ENCODE measurements around the gene BTBD9. TPM values are rescaled to one million over a fixed set of nuclear protein-coding genes. Genes with fewer than 3 reads are reported as not detected.
A peak's percentile ranks its signal among the peaks of the same experiment; 100 is the strongest.

Gene BTBD9
- total RNA-seq, 2 experiments from 2014 or later = 8.2 to 12.2 TPM

- ChIA-PET POLR2A (no interaction called here), CTCF (interaction anchor here (1.1 to 5.0 kb wide), 2 partner anchors 9 to 16 kb away, joined by 4 to 19 read pairs; no protein-coding TSS in a partner anchor)
- no peaks in the 10 kb centered on the region for H3K9me3 Mint-ChIP-seq (ENCODE audit: low read depth)
- H3K4me3 Mint-ChIP-seq = no peak overlapping the region
- DNase-seq (no peak), ATAC-seq (no peak)
- H3K36me3 Mint-ChIP-seq (ENCODE audit: low read depth) = peaks cover 19% of the 10 kb centered on the region
- H3K27me3 Mint-ChIP-seq = no peaks in the 10 kb centered on the region
- peaks cover 19% of the 10 kb centered on the region for H3K4me1 Mint-ChIP-seq
- intact Hi-C loops (cut with DNase I, micrococcal nuclease) = no loop called here
- no peak overlapping the region for H3K27ac Mint-ChIP-seq
Measured at GRCh38 chr6:38591439-38591838, 48.3 kb downstream of the BTBD9 start.

GRCh38 chr6:38589367-38589720, 50.4 kb downstream of the BTBD9 start:
- Mint-ChIP-seq H3K4me3 (no peak overlapping the region), H3K27me3 (no peaks in the 10 kb centered on the region), H3K9me3 (ENCODE audit: low read depth) (no peaks in the 10 kb centered on the region), H3K4me1 (peaks cover 23% of the 10 kb centered on the region), H3K36me3 (ENCODE audit: low read depth) (peaks cover 15% of the 10 kb centered on the region), H3K27ac (no peak overlapping the region)
- ChIA-PET CTCF (interaction anchor here (5.0 kb wide), 1 partner anchor 11 kb away, joined by 19 read pairs; no protein-coding TSS in a partner anchor), POLR2A (interaction anchor here (0.6 kb wide), 1 partner anchor 56 kb away, joined by 5 read pairs; no protein-coding TSS in a partner anchor)
- DNase-seq = no peak
- intact Hi-C loops (cut with DNase I, micrococcal nuclease) = loop anchor here in 1 of 2 experiments (2.0 kb wide), 1 partner anchor 17 kb away; no protein-coding TSS in a partner anchor
- no peak for ATAC-seq

DNA sequence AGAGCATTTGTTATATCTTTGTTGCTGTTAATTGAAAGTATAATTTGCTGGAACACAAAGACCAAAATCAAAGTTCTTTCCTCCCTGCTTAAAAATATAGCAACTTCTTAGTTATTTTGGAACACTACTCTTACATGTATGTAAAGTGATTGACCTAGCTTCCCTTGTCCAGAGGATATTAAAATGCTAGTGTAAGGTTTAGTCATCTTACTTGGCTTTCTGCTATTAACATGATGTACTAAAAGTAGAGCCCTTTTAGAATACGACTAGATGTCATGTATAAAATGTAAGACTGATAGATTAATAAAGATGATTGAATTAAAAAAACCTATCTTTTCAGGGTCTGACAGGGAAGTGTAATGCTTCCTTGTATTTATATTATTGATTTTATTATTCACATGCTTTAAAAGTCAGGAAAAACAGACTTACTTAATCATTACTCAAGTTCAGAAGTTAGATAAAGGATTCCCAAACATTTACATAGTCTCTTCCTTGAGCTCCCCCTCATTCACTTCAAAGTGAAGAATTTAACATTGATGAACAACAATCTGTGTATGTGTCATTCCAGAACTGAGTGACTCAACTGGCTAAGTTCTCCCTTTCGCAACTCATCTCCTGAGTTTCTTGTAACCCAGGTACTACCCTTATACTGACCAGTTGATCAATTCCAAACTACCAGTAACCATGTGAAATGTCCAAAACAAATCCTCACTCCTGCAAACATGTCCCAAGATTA, 50.9 kb downstream of the BTBD9 start:
- peaks cover 15% of the 10 kb centered on the region for H3K36me3 Mint-ChIP-seq (ENCODE audit: low read depth)
- no peak for DNase-seq
- peak; percentile 70 for ATAC-seq
- no peak overlapping the region for H3K27ac Mint-ChIP-seq
- peaks cover 22% of the 10 kb centered on the region for H3K4me1 Mint-ChIP-seq
- POLR2A ChIA-PET = interaction anchor here (0.6 kb wide), 1 partner anchor 55 kb away, joined by 5 read pairs; no protein-coding TSS in a partner anchor
- no peak overlapping the region for H3K4me3 Mint-ChIP-seq
- H3K9me3 Mint-ChIP-seq (ENCODE audit: low read depth) = no peaks in the 10 kb centered on the region
- intact Hi-C loops (cut with DNase I, micrococcal nuclease) = loop anchor here in 1 of 2 experiments (2.0 kb wide), 1 partner anchor 16 kb away; no protein-coding TSS in a partner anchor
- CTCF ChIA-PET = interaction anchor here (5.0 kb wide), 1 partner anchor 12 kb away, joined by 19 read pairs; no protein-coding TSS in a partner anchor
- no peaks in the 10 kb centered on the region for H3K27me3 Mint-ChIP-seq

GRCh38 chr6:38587766-38588362, 51.9 kb downstream of the BTBD9 start:
- CTCF ChIA-PET = interaction anchor here (5.0 kb wide), 1 partner anchor 13 kb away, joined by 19 read pairs; no protein-coding TSS in a partner anchor
- POLR2A ChIA-PET = no interaction called here
- H3K27me3 Mint-ChIP-seq = no peaks in the 10 kb centered on the region
- H3K9me3 Mint-ChIP-seq (ENCODE audit: low read depth) = no peaks in the 10 kb centered on the region
- H3K27ac Mint-ChIP-seq = no peak overlapping the region
- no peak overlapping the region for H3K4me3 Mint-ChIP-seq
- DNase-seq = no peak
- peaks cover 15% of the 10 kb centered on the region for H3K4me1 Mint-ChIP-seq
- peaks cover 11% of the 10 kb centered on the region for H3K36me3 Mint-ChIP-seq (ENCODE audit: low read depth)
- ATAC-seq = no peak
- intact Hi-C loops (cut with DNase I, micrococcal nuclease) = loop anchor here in 1 of 2 experiments (2.0 kb wide), 1 partner anchor 15 kb away; no protein-coding TSS in a partner anchor

DNA sequence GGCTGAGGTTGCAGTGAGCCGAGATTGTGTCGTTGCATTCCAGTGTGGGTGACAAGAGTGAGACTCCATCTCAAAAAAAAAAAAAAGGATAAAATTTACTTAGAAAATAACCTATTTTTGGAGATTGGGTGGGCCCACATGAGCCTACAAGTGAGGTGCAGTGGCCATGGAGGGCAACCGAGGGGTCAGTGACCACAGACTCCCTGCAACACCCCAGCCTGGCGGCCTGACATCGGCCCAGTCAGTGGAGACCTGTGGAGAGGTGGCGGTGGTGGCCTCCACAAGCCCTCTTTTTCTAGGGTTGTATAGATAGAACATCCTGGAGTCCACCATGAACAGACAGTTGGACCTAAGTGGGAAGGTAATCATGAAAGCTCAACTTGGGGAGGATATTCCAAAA, 52.7 kb downstream of the BTBD9 start:
- Mint-ChIP-seq H3K27ac (no peak overlapping the region), H3K27me3 (no peaks in the 10 kb centered on the region), H3K36me3 (ENCODE audit: low read depth) (peaks cover 6% of the 10 kb centered on the region), H3K9me3 (ENCODE audit: low read depth) (no peaks in the 10 kb centered on the region), H3K4me3 (no peak overlapping the region), H3K4me1 (peaks cover 14% of the 10 kb centered on the region)
- no peak for DNase-seq
- ATAC-seq = no peak
- CTCF ChIA-PET = interaction anchor here (5.0 kb wide), 1 partner anchor 13 kb away, joined by 19 read pairs; no protein-coding TSS in a partner anchor
- POLR2A ChIA-PET = no interaction called here
- intact Hi-C loops (cut with DNase I, micrococcal nuclease) = no loop called here

DNA sequence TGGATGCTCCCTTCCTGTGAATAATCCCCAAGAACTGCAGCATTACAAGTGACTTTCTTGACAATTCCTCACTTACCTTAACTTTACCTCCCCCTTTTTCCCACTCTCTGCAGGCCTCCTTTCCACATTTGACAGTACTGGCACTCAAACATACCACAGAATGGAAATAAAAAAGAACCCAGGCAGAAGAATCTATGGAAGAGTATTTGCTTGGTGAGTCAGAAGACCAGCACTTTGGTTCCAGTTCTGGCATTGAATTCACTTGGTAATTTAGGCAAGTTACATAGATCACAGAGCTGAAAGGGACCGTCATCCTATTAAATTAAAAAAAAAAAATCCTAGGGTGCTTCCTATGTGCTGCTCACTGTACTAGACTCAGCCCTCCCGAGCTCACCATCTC, 55.0 kb downstream of the BTBD9 start:
- no peaks in the 10 kb centered on the region for H3K9me3 Mint-ChIP-seq (ENCODE audit: low read depth)
- ATAC-seq = no peak
- no peak overlapping the region for H3K27ac Mint-ChIP-seq
- ChIA-PET CTCF (interaction anchor here (1.1 to 2.1 kb wide), 3 partner anchors 14 to 188 kb away, joined by 3 to 9 read pairs (median 4); no protein-coding TSS in a partner anchor), POLR2A (no interaction called here)
- H3K36me3 Mint-ChIP-seq (ENCODE audit: low read depth) = peaks cover 9% of the 10 kb centered on the region
- no peak overlapping the region for H3K4me3 Mint-ChIP-seq
- intact Hi-C loops (cut with DNase I, micrococcal nuclease) = no loop called here
- DNase-seq = no peak
- peaks cover 14% of the 10 kb centered on the region for H3K4me1 Mint-ChIP-seq
- no peaks in the 10 kb centered on the region for H3K27me3 Mint-ChIP-seq

- DNase-seq (no peak), ATAC-seq (no peak)
- Mint-ChIP-seq H3K27me3 (no peaks in the 10 kb centered on the region), H3K27ac (no peak overlapping the region), H3K4me3 (no peak overlapping the region), H3K4me1 (peaks cover 14% of the 10 kb centered on the region), H3K9me3 (ENCODE audit: low read depth) (no peaks in the 10 kb centered on the region), H3K36me3 (ENCODE audit: low read depth) (peaks cover 12% of the 10 kb centered on the region)
- POLR2A ChIA-PET = no interaction called here
- CTCF ChIA-PET = interaction anchor here (0.8 kb wide), 1 partner anchor 201 kb away, joined by 3 read pairs; no protein-coding TSS in a partner anchor
- intact Hi-C loops (cut with DNase I, micrococcal nuclease) = no loop called here
Measured at GRCh38 chr6:38583523-38583922, 56.2 kb downstream of the BTBD9 start.

GRCh38 chr6:38580030-38580429, 59.7 kb downstream of the BTBD9 start:
- H3K4me1 Mint-ChIP-seq = peaks cover 19% of the 10 kb centered on the region
- POLR2A ChIA-PET = no interaction called here

DNA sequence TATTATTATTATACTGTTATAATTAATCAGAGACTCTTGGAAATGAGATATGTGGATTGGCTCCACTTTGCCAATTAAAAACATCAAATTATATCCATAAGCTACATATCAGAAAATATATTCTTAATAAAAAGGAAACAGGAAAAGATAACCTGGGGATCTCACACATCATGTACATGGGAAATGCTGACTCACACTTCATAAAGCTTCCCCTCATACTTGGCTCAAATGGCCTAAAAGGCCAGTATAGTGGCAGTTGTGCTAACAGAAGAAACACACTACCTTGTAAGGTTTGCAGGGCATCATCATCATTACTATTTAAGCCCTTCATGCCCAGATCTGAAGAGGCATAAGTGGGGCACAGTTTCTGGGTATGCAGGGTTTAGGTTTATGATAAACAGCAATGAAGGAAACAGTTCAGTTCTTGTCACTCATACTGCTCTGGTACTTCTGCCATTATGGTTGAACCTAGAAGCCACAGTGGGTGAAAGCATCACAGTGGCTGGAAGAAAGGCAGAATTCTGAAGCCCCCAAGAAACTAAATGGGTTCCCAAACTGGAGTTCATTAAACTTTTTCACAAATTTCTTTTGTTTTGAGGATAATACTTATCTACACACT, 60.6 kb downstream of the BTBD9 start:
- peaks cover 29% of the 10 kb centered on the region for H3K36me3 Mint-ChIP-seq (ENCODE audit: low read depth)
- ATAC-seq (no peak), DNase-seq (no peak)
- no peaks in the 10 kb centered on the region for H3K27me3 Mint-ChIP-seq
- H3K9me3 Mint-ChIP-seq (ENCODE audit: low read depth) = no peaks in the 10 kb centered on the region
- no peak overlapping the region for H3K27ac Mint-ChIP-seq
- H3K4me1 Mint-ChIP-seq = peaks cover 16% of the 10 kb centered on the region
- ChIA-PET POLR2A (no interaction called here), CTCF (interaction anchor here (1.0 to 1.4 kb wide), 2 partner anchors 8 to 12 kb away, joined by 3 to 4 read pairs; no protein-coding TSS in a partner anchor)
- intact Hi-C loops (cut with DNase I, micrococcal nuclease) = loop anchor here in 1 of 2 experiments (10.0 kb wide), 1 partner anchor 96 kb away; no protein-coding TSS in a partner anchor
- no peak overlapping the region for H3K4me3 Mint-ChIP-seq

More at GRCh38 chr6:38580030-38580429, 59.7 kb downstream of the BTBD9 start:
- no peak overlapping the region for H3K4me3 Mint-ChIP-seq
- no peak overlapping the region for H3K27ac Mint-ChIP-seq
- intact Hi-C loops (cut with DNase I, micrococcal nuclease) = no loop called here
- no peaks in the 10 kb centered on the region for H3K9me3 Mint-ChIP-seq (ENCODE audit: low read depth)
- no peak for DNase-seq
- no peaks in the 10 kb centered on the region for H3K27me3 Mint-ChIP-seq
- peaks cover 26% of the 10 kb centered on the region for H3K36me3 Mint-ChIP-seq (ENCODE audit: low read depth)
- CTCF ChIA-PET = interaction anchor here (0.6 to 1.0 kb wide), 3 partner anchors 8 to 510 kb away, joined by 3 read pairs; no protein-coding TSS in a partner anchor
- ATAC-seq = no peak

DNA sequence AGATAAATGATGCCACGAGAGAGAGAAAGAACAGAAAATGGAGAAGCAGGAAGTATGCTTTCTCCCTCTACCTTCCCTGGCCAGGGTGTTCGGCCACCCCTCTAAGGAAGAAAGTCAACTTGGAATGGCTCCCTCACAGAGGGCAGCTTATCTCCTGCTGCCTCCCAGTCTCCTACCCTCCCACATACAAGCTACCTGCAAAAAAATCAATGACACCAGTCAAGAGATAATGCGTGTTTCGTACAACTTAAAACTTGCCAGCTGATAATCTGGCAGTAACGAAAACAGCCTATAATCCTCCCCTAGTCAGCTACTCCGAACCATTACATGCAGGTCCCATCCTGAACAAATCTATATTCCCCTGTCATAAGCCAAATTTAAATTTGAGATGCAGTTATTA, 61.7 kb downstream of the BTBD9 start:
- Mint-ChIP-seq H3K36me3 (ENCODE audit: low read depth) (peaks cover 29% of the 10 kb centered on the region), H3K9me3 (ENCODE audit: low read depth) (no peaks in the 10 kb centered on the region), H3K27me3 (no peaks in the 10 kb centered on the region), H3K27ac (peak overlapping the region; percentile 29), H3K4me3 (no peak overlapping the region), H3K4me1 (peaks cover 20% of the 10 kb centered on the region)
- CTCF ChIA-PET = interaction anchor here (1.4 kb wide), 1 partner anchor 11 kb away, joined by 4 read pairs; no protein-coding TSS in a partner anchor
- POLR2A ChIA-PET = interaction anchor here (0.6 kb wide), 1 partner anchor 1043 kb away, joined by 3 read pairs; no protein-coding TSS in a partner anchor
- intact Hi-C loops (cut with DNase I, micrococcal nuclease) = loop anchor here in 1 of 2 experiments (10.0 kb wide), 1 partner anchor 97 kb away; no protein-coding TSS in a partner anchor
- DNase-seq (no peak), ATAC-seq (no peak)

DNA sequence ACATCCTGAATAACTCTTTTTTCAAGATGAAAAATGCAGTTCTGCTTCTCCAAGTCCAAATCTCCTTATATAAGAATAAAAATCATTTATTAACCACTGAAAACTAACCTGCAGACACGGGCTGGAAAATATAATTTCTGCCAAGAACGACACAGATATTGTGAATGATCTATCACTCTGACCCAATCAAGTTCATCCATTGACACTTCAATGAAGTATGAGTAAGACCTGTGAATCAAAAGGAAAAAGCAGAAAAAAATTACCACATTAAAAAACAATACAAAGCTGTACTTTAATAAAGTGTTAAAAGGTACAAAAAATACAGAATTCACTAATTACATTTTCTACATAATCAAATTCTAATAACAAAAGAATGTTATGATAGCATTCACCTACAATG, 62.2 kb downstream of the BTBD9 start:
- ChIA-PET CTCF (no interaction called here), POLR2A (interaction anchor here (0.6 kb wide), 1 partner anchor 1042 kb away, joined by 3 read pairs; no protein-coding TSS in a partner anchor)
- ATAC-seq (peak; percentile 55), DNase-seq (no peak)
- H3K27me3 Mint-ChIP-seq = no peaks in the 10 kb centered on the region
- peaks cover 27% of the 10 kb centered on the region for H3K36me3 Mint-ChIP-seq (ENCODE audit: low read depth)
- H3K4me3 Mint-ChIP-seq = no peak overlapping the region
- intact Hi-C loops (cut with DNase I, micrococcal nuclease) = loop anchor here in 1 of 2 experiments (10.0 kb wide), 1 partner anchor 97 kb away; no protein-coding TSS in a partner anchor
- H3K9me3 Mint-ChIP-seq (ENCODE audit: low read depth) = no peaks in the 10 kb centered on the region
- H3K4me1 Mint-ChIP-seq = peaks cover 21% of the 10 kb centered on the region
- H3K27ac Mint-ChIP-seq = no peak overlapping the region
